NCI-H1105 treated with DMSO at 0.1 percent for 48 hours (cell line): ENCODE results near the gene IFNGR2.
"Not testable (repeated sequence)": the region's sequence is repeated elsewhere in the genome, so short reads cannot be mapped to it uniquely, and the experiment has no call there.

Experiments used
- DNase-seq: peaks from one replicate; lab custom pipeline; 2025; lab: John Stamatoyannopoulos, UW

IFNGR2 gene

GRCh38 chr21:33402001-33402979, 923 bp upstream of the IFNGR2 start:
- DNase-seq: no peak

GRCh38 chr21:33403786-33404585, 773 bp downstream of the IFNGR2 start:
- DNase-seq: peak; percentile 38

GRCh38 chr21:33406493-33406892, 3.3 kb downstream of the IFNGR2 start:
- DNase-seq: no peak

- no peak for DNase-seq
These were observed 8.8 kb downstream of the IFNGR2 start for GRCh38 chr21:33411949-33412430.

GRCh38 chr21:33412439-33412831, 9.2 kb downstream of the IFNGR2 start:
- not testable (repeated sequence) for DNase-seq

GRCh38 chr21:33412832-33413519, 9.8 kb downstream of the IFNGR2 start:
- DNase-seq: no peak

- DNase-seq: no peak
These were observed 10.9 kb downstream of the IFNGR2 start for GRCh38 chr21:33414068-33414467.

- DNase-seq: no peak
These were observed 11.7 kb downstream of the IFNGR2 start for GRCh38 chr21:33414926-33415325.

GRCh38 chr21:33418691-33419090, 15.5 kb downstream of the IFNGR2 start:
- DNase-seq: no peak

GRCh38 chr21:33419538-33420123, 16.4 kb downstream of the IFNGR2 start:
- no peak for DNase-seq

- DNase-seq: no peak
These were observed 18.6 kb downstream of the IFNGR2 start for GRCh38 chr21:33421713-33422393.

- no peak for DNase-seq
These were observed 21.0 kb downstream of the IFNGR2 start for GRCh38 chr21:33424214-33424613.

- no peak for DNase-seq
These were observed 22.6 kb downstream of the IFNGR2 start for GRCh38 chr21:33425825-33426224.

- no peak for DNase-seq
These were observed 23.8 kb downstream of the IFNGR2 start for GRCh38 chr21:33427051-33427450.

- no peak for DNase-seq
These were observed 25.5 kb downstream of the IFNGR2 start for GRCh38 chr21:33428669-33429068.

- DNase-seq: no peak
These were observed 27.6 kb downstream of the IFNGR2 start for GRCh38 chr21:33430858-33431257.

GRCh38 chr21:33432496-33432895, 29.3 kb downstream of the IFNGR2 start:
- no peak for DNase-seq

GRCh38 chr21:33433001-33433400, 29.8 kb downstream of the IFNGR2 start:
- DNase-seq: no peak

GRCh38 chr21:33433425-33434114, 30.4 kb downstream of the IFNGR2 start:
- no peak for DNase-seq

- no peak for DNase-seq
These were observed 31.7 kb downstream of the IFNGR2 start for GRCh38 chr21:33434770-33435360.
